Vagina (tissue), 2 donors: ENCODE data around the gene ADO. TPM values are rescaled to one million over a fixed set of nuclear protein-coding genes. Genes with fewer than 3 reads are reported as not detected.

Experiments used
- DNase-seq, 2 donors: peaks; one replicate each; pipeline ENCODE4 v3.0.0-alpha.2; 2017; ENCODE audit errors: extremely low spot score in 2 of 2
- H3K27ac ChIP-seq: fragments of 200-600 bp; sonication (generic); one replicate; pipeline ENCODE4 v1.5.1; 2019
- H3K27me3 ChIP-seq: fragments of 200-600 bp; sonication (generic); one replicate; pipeline ENCODE4 v1.5.1; 2019
- H3K36me3 ChIP-seq, 2 donors: fragments of 200-600 bp; sonication (generic); one replicate each; pipeline ENCODE4 v1.5.1; 2017 to 2019
- H3K4me1 ChIP-seq: fragments of 200-600 bp; sonication (generic); one replicate; pipeline ENCODE4 v1.5.1; 2019
- H3K4me3 ChIP-seq, 2 donors: fragments of 200-600 bp; sonication (generic); 1 replicate in 1 of 2; 2 replicates in 1 of 2; pipeline ENCODE4 v1.5.1; 2016 to 2019
- H3K9me3 ChIP-seq: fragments of 200-600 bp; sonication (generic); one replicate; pipeline ENCODE4 v1.5.1; 2019
- POLR2A ChIP-seq, 2 donors: fragments of 450-650 bp; IDR thresholded peaks; one replicate each; pipeline ENCODE4 v1.6.1; 2017; ENCODE audit warnings: antibody characterized with exemption in 2 of 2, mild to moderate bottlenecking in 2 of 2, moderate library complexity in 2 of 2
- POLR2AphosphoS5 ChIP-seq, 2 donors: sonication (generic); formaldehyde crosslinking; IDR thresholded peaks; one replicate each; pipeline ENCODE4 v1.9.0; 2017; ENCODE audit warnings: antibody characterized with exemption in 2 of 2, mild to moderate bottlenecking in 2 of 2, low read depth in 1 of 2; ENCODE audit not compliant: insufficient read depth in 1 of 2
- intact Hi-C: fragments of 100-400 bp; cut with DNase I; formaldehyde crosslinking; loops from one replicate; pipeline ENCODE4 v1.15.1; 2023
- total RNA-seq: library from RNA; depleted of rRNA; stranded (reverse); fragments of >200 nt; gene quantifications from one replicate; pipeline ENCODE4 v1.2.3, GENCODE V29; 2016
- TF ChIP-seq, protein P1 (sequence below), 3 experiments: fragments of 450-650 bp in 2 of 3; fragments of 200-600 bp in 1 of 3; sonication (generic) in 1 of 3; IDR thresholded peaks; one replicate each; pipeline ENCODE4 v1.5.1; 2017 to 2019; ENCODE audit warnings: antibody characterized with exemption in 3 of 3, mild to moderate bottlenecking in 2 of 3, moderate library complexity in 2 of 3

ADO gene
- total RNA-seq, 1 donor from 2014 or later = 17.2 TPM

GRCh38 chr10:62850646-62851045 is 46.1 kb downstream of the ADO start:
- Histone ChIP-seq H3K4me1 (no peaks in the 10 kb centered on the region), H3K4me3 (no peak overlapping the region), H3K36me3 (no peaks in the 10 kb centered on the region), H3K27me3 (no peaks in the 10 kb centered on the region), H3K9me3 (no peaks in the 10 kb centered on the region), H3K27ac (no peak overlapping the region)
- no peak for DNase-seq
- TF ChIP-seq, protein P1, sequence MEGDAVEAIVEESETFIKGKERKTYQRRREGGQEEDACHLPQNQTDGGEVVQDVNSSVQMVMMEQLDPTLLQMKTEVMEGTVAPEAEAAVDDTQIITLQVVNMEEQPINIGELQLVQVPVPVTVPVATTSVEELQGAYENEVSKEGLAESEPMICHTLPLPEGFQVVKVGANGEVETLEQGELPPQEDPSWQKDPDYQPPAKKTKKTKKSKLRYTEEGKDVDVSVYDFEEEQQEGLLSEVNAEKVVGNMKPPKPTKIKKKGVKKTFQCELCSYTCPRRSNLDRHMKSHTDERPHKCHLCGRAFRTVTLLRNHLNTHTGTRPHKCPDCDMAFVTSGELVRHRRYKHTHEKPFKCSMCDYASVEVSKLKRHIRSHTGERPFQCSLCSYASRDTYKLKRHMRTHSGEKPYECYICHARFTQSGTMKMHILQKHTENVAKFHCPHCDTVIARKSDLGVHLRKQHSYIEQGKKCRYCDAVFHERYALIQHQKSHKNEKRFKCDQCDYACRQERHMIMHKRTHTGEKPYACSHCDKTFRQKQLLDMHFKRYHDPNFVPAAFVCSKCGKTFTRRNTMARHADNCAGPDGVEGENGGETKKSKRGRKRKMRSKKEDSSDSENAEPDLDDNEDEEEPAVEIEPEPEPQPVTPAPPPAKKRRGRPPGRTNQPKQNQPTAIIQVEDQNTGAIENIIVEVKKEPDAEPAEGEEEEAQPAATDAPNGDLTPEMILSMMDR (IDR thresholded peaks at IDR 0.05) = no peak
- TF ChIP-seq POLR2A (IDR thresholded peaks at IDR 0.05) (no peak), POLR2AphosphoS5 (IDR thresholded peaks at IDR 0.05; ENCODE audit: insufficient read depth in 1 of 2, low read depth in 1 of 2) (no peak)
- intact Hi-C loops = no loop called here

DNA sequence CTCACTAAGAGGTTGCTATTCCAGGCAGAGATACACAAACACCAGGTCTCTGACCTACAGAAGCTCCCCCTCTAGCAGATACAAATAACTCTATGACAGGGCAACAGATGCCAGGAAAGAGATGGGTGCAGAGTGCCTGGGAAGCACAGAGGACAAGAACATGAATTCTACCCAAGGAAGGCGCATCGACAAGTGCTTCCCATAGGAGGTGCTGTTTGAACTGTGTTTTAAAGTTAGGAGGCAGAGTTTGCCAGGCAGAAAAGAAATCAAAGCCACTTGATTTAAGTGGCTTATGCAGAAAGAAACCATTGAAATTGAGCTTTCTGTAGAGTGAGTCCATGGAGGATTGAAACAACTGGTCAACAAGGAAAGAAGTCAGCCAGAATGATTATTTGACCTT is 46.9 kb downstream of the ADO start:
- Histone ChIP-seq H3K27me3 (no peaks in the 10 kb centered on the region), H3K36me3 (no peaks in the 10 kb centered on the region), H3K4me1 (no peaks in the 10 kb centered on the region), H3K9me3 (no peaks in the 10 kb centered on the region), H3K27ac (no peak overlapping the region), H3K4me3 (no peak overlapping the region)
- no peak for DNase-seq
- TF ChIP-seq, protein P1 (IDR thresholded peaks at IDR 0.05) = no peak
- TF ChIP-seq POLR2A (IDR thresholded peaks at IDR 0.05) (no peak), POLR2AphosphoS5 (IDR thresholded peaks at IDR 0.05; ENCODE audit: insufficient read depth in 1 of 2, low read depth in 1 of 2) (no peak)
- intact Hi-C loops = no loop called here

- no peak overlapping the region for H3K27ac ChIP-seq
- TF ChIP-seq, protein P1 (IDR thresholded peaks at IDR 0.05) = no peak
- TF ChIP-seq POLR2A (IDR thresholded peaks at IDR 0.05) (no peak), POLR2AphosphoS5 (IDR thresholded peaks at IDR 0.05; ENCODE audit: insufficient read depth in 1 of 2, low read depth in 1 of 2) (no peak)
- DNase-seq = no peak
These were observed 48.6 kb downstream of the ADO start for GRCh38 chr10:62852961-62853702.

GRCh38 chr10:62853710-62854109 is 49.2 kb downstream of the ADO start:
- intact Hi-C loops = no loop called here
- no peak for DNase-seq
- no peak overlapping the region for H3K27ac ChIP-seq
- no peak for TF ChIP-seq POLR2A (IDR thresholded peaks at IDR 0.05)
- TF ChIP-seq POLR2AphosphoS5 (IDR thresholded peaks at IDR 0.05; ENCODE audit: insufficient read depth in 1 of 2, low read depth in 1 of 2) = no peak
- TF ChIP-seq, protein P1 (IDR thresholded peaks at IDR 0.05) = no peak
- no peaks in the 10 kb centered on the region for H3K4me1 ChIP-seq
- no peaks in the 10 kb centered on the region for H3K27me3 ChIP-seq
- no peak overlapping the region for H3K4me3 ChIP-seq
- no peaks in the 10 kb centered on the region for H3K36me3 ChIP-seq
- no peaks in the 10 kb centered on the region for H3K9me3 ChIP-seq

More at GRCh38 chr10:62852961-62853702, 48.6 kb downstream of the ADO start:
- intact Hi-C loops = no loop called here
- no peaks in the 10 kb centered on the region for H3K9me3 ChIP-seq
- no peak overlapping the region for H3K4me3 ChIP-seq
- H3K27me3 ChIP-seq = no peaks in the 10 kb centered on the region
- H3K4me1 ChIP-seq = no peaks in the 10 kb centered on the region
- H3K36me3 ChIP-seq = no peaks in the 10 kb centered on the region

- H3K36me3 ChIP-seq = no peaks in the 10 kb centered on the region
- H3K27ac ChIP-seq = no peak overlapping the region
- H3K4me3 ChIP-seq = no peak overlapping the region
- no peaks in the 10 kb centered on the region for H3K27me3 ChIP-seq
- no peak for DNase-seq
- no peaks in the 10 kb centered on the region for H3K9me3 ChIP-seq
- intact Hi-C loops = no loop called here
- no peak for TF ChIP-seq POLR2A (IDR thresholded peaks at IDR 0.05)
- TF ChIP-seq, protein P1 (IDR thresholded peaks at IDR 0.05) = no peak
- TF ChIP-seq POLR2AphosphoS5 (IDR thresholded peaks at IDR 0.05; ENCODE audit: insufficient read depth in 1 of 2, low read depth in 1 of 2) = no peak
- H3K4me1 ChIP-seq = no peaks in the 10 kb centered on the region
These were observed 51.5 kb downstream of the ADO start for GRCh38 chr10:62856021-62856420.
